Heart left ventricle (tissue), 13 donors: ENCODE measurements around the gene CHST11.
"Not testable (repeated sequence)": the region's sequence is repeated elsewhere in the genome, so short reads cannot be mapped to it uniquely, and the experiment has no call there.

Experiments used
- CTCF ChIP-seq, 12 donors: fragments of 200-600 bp; sonication (generic) in 4 of 12; IDR thresholded peaks; one replicate each; pipeline versions ENCODE4 v1.5.0 to v1.8.0; 2018 to 2022; ENCODE audit warnings: antibody characterized with exemption in 12 of 12, mild to moderate bottlenecking in 5 of 12
- POLR2A ChIP-seq, 2 donors: fragments of 450-650 bp; IDR thresholded peaks; one replicate each; pipeline ENCODE4 v1.6.1; 2017; ENCODE audit warnings: antibody characterized with exemption in 2 of 2, mild to moderate bottlenecking in 2 of 2, moderate library complexity in 2 of 2
- donor health status: ischemic (EF 13 %, LVEDD 7.1; RV severe dilation, severe dysfunction).
- donor health status: DM: no; HTN: yes; CAD: no.
- donor health status: DM: no; HTN: no; CAD: no.
- donor health status: ischemic (EF 25% LVEDD 6.9; RV normal size, moderate dysfunction).
- donor health status: ischemic (EF 25% LVEDD 5.7; RV mildly dilated, moderate dysfunction).
- donor health status: ischemic (EF 35%, LVEDD 5.7; RV mildly dilated, moderate dysfunction).
- donor health status: nonischemic (EF 11% LVEDD 7.7; RV severe dilation, severe dysfunction).
- donor health status: DM: yes; HTN: yes; CAD: no.
- donor health status: PGD.
- donor health status: ischemic (EF 29% LVEDD 5.4; RV normal size, mild dysfunction).
- donor health status: nonischemic (EF 23%, LVEDD 6.1; RV moderate dilation, normal function).

- not testable (repeated sequence) for TF ChIP-seq POLR2A, CTCF (IDR thresholded peaks at IDR 0.05)
Observed at GRCh38 chr12:104613372-104613771, 156.6 kb downstream of the CHST11 start.
